AG09319 (cell line): Measurements from ENCODE around the gene INHBB.

ENCODE experiments used
- DNase-seq: peaks from one replicate; pipeline ENCODE4 v3.0.0-alpha.2; 2010; ENCODE audit warnings: low read depth; ENCODE audit errors: extremely low read depth
- CTCF ChIP-seq: IDR thresholded peaks from 2 replicates; pipeline ENCODE4 v1.5.1; 2011; ENCODE audit warnings: low read depth, mild to moderate bottlenecking, inconsistent platforms, low read length, moderate library complexity

INHBB gene

GRCh38 chr2:120347396-120348060 lies 1.6 kb downstream of the INHBB start:
- no peak for DNase-seq
- TF ChIP-seq CTCF, result no peak

GRCh38 chr2:120348134-120348736 lies 2.3 kb downstream of the INHBB start:
- TF ChIP-seq CTCF, result no peak
- no peak for DNase-seq

- DNase-seq, result no peak
- no peak for TF ChIP-seq CTCF
These were observed 3.0 kb downstream of the INHBB start for GRCh38 chr2:120348737-120349439.

GRCh38 chr2:120349440-120349921 lies 3.5 kb downstream of the INHBB start:
- TF ChIP-seq CTCF, result no peak
- no peak for DNase-seq

- DNase-seq, result no peak
- no peak for TF ChIP-seq CTCF
These were observed 4.1 kb downstream of the INHBB start for GRCh38 chr2:120350080-120350479.

- no peak for DNase-seq
- no peak for TF ChIP-seq CTCF
These were observed 4.9 kb downstream of the INHBB start for GRCh38 chr2:120350801-120351320.
